H9 (cell line): ENCODE measurements around the gene SELL. TPM values are rescaled to one million over a fixed set of nuclear protein-coding genes. Genes with fewer than 3 reads are reported as not detected.

Experiments used
- DNase-seq: peaks from one replicate; pipeline ENCODE4 v3.0.0-alpha.2; 2017
- H2AFZ ChIP-seq: one replicate; pipeline ENCODE4 v1.6.1; 2013; ENCODE audit warnings: mild to moderate bottlenecking, low read length, control low read depth, moderate library complexity
- H2AK5ac ChIP-seq: 2 replicates; pipeline ENCODE4 v1.6.1; 2013; ENCODE audit warnings: low read length, control low read depth, mixed read lengths; ENCODE audit not compliant: insufficient read length
- H2BK120ac ChIP-seq: one replicate; pipeline ENCODE4 v1.6.1; 2013; ENCODE audit warnings: low read depth, mild to moderate bottlenecking, low read length, control low read depth, inconsistent platforms; ENCODE audit not compliant: poor library complexity, severe bottlenecking
- H2BK12ac ChIP-seq: 2 replicates; pipeline ENCODE4 v1.6.1; 2013; ENCODE audit warnings: low read length, control low read depth, mixed read lengths, low read depth; ENCODE audit not compliant: insufficient read length
- H2BK15ac ChIP-seq: 2 replicates; pipeline ENCODE4 v1.6.1; 2013; ENCODE audit warnings: low read depth, low read length, control low read depth
- H2BK20ac ChIP-seq: one replicate; pipeline ENCODE4 v1.6.1; 2013; ENCODE audit warnings: low read depth, mild to moderate bottlenecking, low read length, control low read depth, inconsistent platforms; ENCODE audit not compliant: poor library complexity, severe bottlenecking
- H2BK5ac ChIP-seq: 2 replicates; pipeline ENCODE4 v1.6.1; 2013; ENCODE audit warnings: low read length, control low read depth, mixed read lengths; ENCODE audit not compliant: insufficient read length
- H3K14ac ChIP-seq: 2 replicates; pipeline ENCODE4 v1.6.1; 2013; ENCODE audit warnings: low read length, control low read depth; ENCODE audit not compliant: insufficient read depth
- H3K18ac ChIP-seq: 2 replicates; pipeline ENCODE4 v1.6.1; 2013; ENCODE audit warnings: low read depth, mild to moderate bottlenecking, mixed read lengths, low read length, control low read depth; ENCODE audit not compliant: insufficient read length
- H3K23ac ChIP-seq: 2 replicates; pipeline ENCODE4 v1.6.1; 2013; ENCODE audit warnings: low read length, control low read depth, mixed read lengths, low read depth; ENCODE audit not compliant: insufficient read length
- H3K23me2 ChIP-seq: 2 replicates; pipeline ENCODE4 v1.6.1; 2013; ENCODE audit warnings: low read depth, mild to moderate bottlenecking, mixed read lengths, low read length, control low read depth; ENCODE audit not compliant: insufficient read length, poor library complexity, severe bottlenecking
- H3K27ac ChIP-seq: 2 replicates; pipeline ENCODE4 v1.5.1; 2013; ENCODE audit warnings: low read length, control low read depth, mixed read lengths, low read depth; ENCODE audit not compliant: insufficient read length
- H3K27me3 ChIP-seq: 2 replicates; pipeline ENCODE4 v1.6.1; 2013; ENCODE audit warnings: low read length, control low read depth, inconsistent platforms; ENCODE audit not compliant: insufficient read depth
- H3K4ac ChIP-seq: 2 replicates; pipeline ENCODE4 v1.6.1; 2013; ENCODE audit warnings: low read depth, mild to moderate bottlenecking, control low read depth, inconsistent platforms, low read length, moderate library complexity
- H3K4me1 ChIP-seq: 2 replicates; pipeline ENCODE4 v1.6.1; 2013; ENCODE audit warnings: low read length, control low read depth, inconsistent platforms; ENCODE audit not compliant: insufficient read depth
- H3K4me2 ChIP-seq: 2 replicates; pipeline ENCODE4 v1.6.1; 2013; ENCODE audit warnings: low read length, control low read depth, mixed read lengths; ENCODE audit not compliant: insufficient read length, insufficient read depth
- H3K56ac ChIP-seq: 2 replicates; pipeline ENCODE4 v1.6.1; 2013; ENCODE audit warnings: low read depth, mild to moderate bottlenecking, mixed read lengths, low read length, control low read depth; ENCODE audit not compliant: insufficient read length
- H3K79me1 ChIP-seq: 2 replicates; pipeline ENCODE4 v1.6.1; 2013; ENCODE audit warnings: low read depth, mild to moderate bottlenecking, moderate library complexity, low read length, control low read depth, inconsistent platforms; ENCODE audit not compliant: insufficient read depth, poor library complexity, severe bottlenecking
- H3K79me2 ChIP-seq: 2 replicates; pipeline ENCODE4 v1.6.1; 2013; ENCODE audit warnings: low read length, control low read depth, inconsistent platforms; ENCODE audit not compliant: insufficient read depth
- H3K9ac ChIP-seq: 2 replicates; pipeline ENCODE4 v1.6.1; 2013; ENCODE audit warnings: low read length, control low read depth, mixed read lengths; ENCODE audit not compliant: insufficient read length; ENCODE audit errors: extremely low read depth
- H3K9me3 ChIP-seq: one replicate; pipeline ENCODE4 v1.6.1; 2013; ENCODE audit warnings: low read depth, low read length, inconsistent platforms; ENCODE audit not compliant: control insufficient read depth
- H3T11ph ChIP-seq: one replicate; pipeline ENCODE4 v1.6.1; 2013; ENCODE audit warnings: mild to moderate bottlenecking, low read length, control low read depth, inconsistent platforms
- H4K20me1 ChIP-seq: one replicate; pipeline ENCODE4 v1.6.1; 2013; ENCODE audit not compliant: control insufficient read depth, insufficient read length, insufficient read depth
- H4K5ac ChIP-seq: 2 replicates; pipeline ENCODE4 v1.6.1; 2013; ENCODE audit warnings: low read depth, mild to moderate bottlenecking, mixed read lengths, low read length, control low read depth; ENCODE audit not compliant: insufficient read length
- H4K8ac ChIP-seq: replicated peaks from 2 replicates; pipeline ENCODE4 v1.6.1; 2013; ENCODE audit warnings: low read length, control low read depth, mixed read lengths, low read depth; ENCODE audit not compliant: insufficient read length
- H4K91ac ChIP-seq: 2 replicates; pipeline ENCODE4 v1.6.1; 2013; ENCODE audit warnings: low read depth, mild to moderate bottlenecking, moderate library complexity, mixed read lengths, low read length, control low read depth; ENCODE audit not compliant: insufficient read length
- H3K27ac Mint-ChIP-seq, 3 experiments: 2 replicates in 2 of 3; 3 replicates in 1 of 3; pipeline ENCODE4 v1.8.0; 2020 to 2021; ENCODE audit warnings: mixed read lengths in 3 of 3, mild to moderate bottlenecking in 1 of 3, moderate library complexity in 1 of 3
- H3K27me3 Mint-ChIP-seq: 2 replicates; pipeline ENCODE4 v1.8.0; 2021; ENCODE audit warnings: low read depth, mild to moderate bottlenecking, moderate library complexity, mixed read lengths
- H3K36me3 Mint-ChIP-seq, 3 experiments: 2 replicates in 2 of 3; 3 replicates in 1 of 3; pipeline ENCODE4 v1.8.0; 2020 to 2021; ENCODE audit warnings: low read depth in 3 of 3, mixed read lengths in 3 of 3; ENCODE audit not compliant: insufficient read depth in 1 of 3
- H3K4me1 Mint-ChIP-seq, 2 experiments: 2 replicates each; pipeline ENCODE4 v1.8.0; 2020; ENCODE audit warnings: mixed read lengths in 2 of 2
- H3K4me3 Mint-ChIP-seq, 2 experiments: 2 replicates in 1 of 2; 3 replicates in 1 of 2; pipeline ENCODE4 v1.8.0; 2020 to 2021; ENCODE audit warnings: mild to moderate bottlenecking in 2 of 2, mixed read lengths in 2 of 2, moderate library complexity in 1 of 2
- H3K9me3 Mint-ChIP-seq, 2 experiments: 2 replicates in 1 of 2; 3 replicates in 1 of 2; pipeline ENCODE4 v1.8.0; 2020; ENCODE audit warnings: mild to moderate bottlenecking in 2 of 2, mixed read lengths in 2 of 2, moderate library complexity in 1 of 2
- WGBS: extraction: QIAGEN DNeasy Blood & Tissue Kit; methylation state at CpG from one replicate; pipeline ENCODE4 v1.1.7; 2013; ENCODE audit warnings: missing lambda C conversion rate, low lambda C conversion rate, mixed read lengths; ENCODE audit not compliant: insufficient read length; ENCODE audit errors: extremely low coverage; 5-methylcytosine and 5-hydroxymethylcytosine counted together
- total RNA-seq: library from RNA; stranded (reverse); gene quantifications from 2 replicates; pipeline ENCODE4 v1.2.1, GENCODE V29; 2021
- TF ChIP-seq, protein P1 (sequence below): fragments of 200-600 bp; sonication (generic); conservative IDR thresholded peaks from 3 replicates; pipeline ENCODE4 v1.8.0; 2021; ENCODE audit warnings: antibody characterized with exemption, mild to moderate bottlenecking

SELL gene
- total RNA-seq, 1 experiment from 2014 or later = not detected

DNA sequence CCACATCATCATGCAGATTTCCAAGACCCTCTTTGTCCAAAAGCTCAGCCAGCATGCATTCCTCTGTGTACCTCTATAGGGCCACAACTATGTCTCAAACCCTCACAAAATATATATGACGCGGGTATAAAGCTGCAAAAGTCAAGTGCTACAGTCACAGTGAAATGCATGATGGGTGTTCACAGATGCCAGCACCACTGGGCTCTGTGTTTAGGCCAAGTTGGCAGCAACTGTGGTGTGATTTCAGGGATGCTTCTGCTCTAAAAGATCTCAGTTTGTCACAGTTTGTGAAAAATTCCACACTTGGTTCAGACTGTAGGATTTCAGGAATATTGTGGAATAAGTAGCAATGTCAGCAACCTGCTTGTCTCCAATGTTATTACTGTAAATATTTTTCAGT, 57.5 kb downstream of the SELL start:
- H3K9ac ChIP-seq = no peak overlapping the region
- H4K91ac ChIP-seq = no peak overlapping the region
- no peak overlapping the region for H2BK20ac ChIP-seq
- Mint-ChIP-seq H3K4me3 (no peak overlapping the region), H3K4me1 (peaks cover 4 to 7% of the 10 kb centered on the region in 2 experiments), H3K27me3 (peaks cover 19% of the 10 kb centered on the region), H3K36me3 (no peaks in the 10 kb centered on the region), H3K27ac (no peak overlapping the region), H3K9me3 (no peaks in the 10 kb centered on the region)
- no peak overlapping the region for H3K23ac ChIP-seq
- H3K4me2 ChIP-seq = no peak overlapping the region
- H3K27ac ChIP-seq = no peak overlapping the region
- no peak overlapping the region for H3K14ac ChIP-seq
- H2BK120ac ChIP-seq = no peak overlapping the region
- H2AK5ac ChIP-seq = no peak overlapping the region
- no peaks in the 10 kb centered on the region for H3K79me1 ChIP-seq
- no peak overlapping the region for H2AFZ ChIP-seq
- no peaks in the 10 kb centered on the region for H3K79me2 ChIP-seq
- WGBS = no CpG with 5 or more reads among the region's 2 CpGs
- no peaks in the 10 kb centered on the region for H3K23me2 ChIP-seq
- no peak overlapping the region for H2BK5ac ChIP-seq
- H2BK12ac ChIP-seq = no peak overlapping the region
- no peaks in the 10 kb centered on the region for H3K9me3 ChIP-seq
- H3K18ac ChIP-seq = no peak overlapping the region
- H3K4me1 ChIP-seq = no peaks in the 10 kb centered on the region; the same call in 1 of the 2 replicates
- DNase-seq = no peak
- no peaks in the 10 kb centered on the region for H4K20me1 ChIP-seq
- no peak overlapping the region for H3K56ac ChIP-seq
- no peaks in the 10 kb centered on the region for H3K27me3 ChIP-seq
- no peak overlapping the region for H3T11ph ChIP-seq
- H4K5ac ChIP-seq = no peak overlapping the region
- TF ChIP-seq, protein P1, sequence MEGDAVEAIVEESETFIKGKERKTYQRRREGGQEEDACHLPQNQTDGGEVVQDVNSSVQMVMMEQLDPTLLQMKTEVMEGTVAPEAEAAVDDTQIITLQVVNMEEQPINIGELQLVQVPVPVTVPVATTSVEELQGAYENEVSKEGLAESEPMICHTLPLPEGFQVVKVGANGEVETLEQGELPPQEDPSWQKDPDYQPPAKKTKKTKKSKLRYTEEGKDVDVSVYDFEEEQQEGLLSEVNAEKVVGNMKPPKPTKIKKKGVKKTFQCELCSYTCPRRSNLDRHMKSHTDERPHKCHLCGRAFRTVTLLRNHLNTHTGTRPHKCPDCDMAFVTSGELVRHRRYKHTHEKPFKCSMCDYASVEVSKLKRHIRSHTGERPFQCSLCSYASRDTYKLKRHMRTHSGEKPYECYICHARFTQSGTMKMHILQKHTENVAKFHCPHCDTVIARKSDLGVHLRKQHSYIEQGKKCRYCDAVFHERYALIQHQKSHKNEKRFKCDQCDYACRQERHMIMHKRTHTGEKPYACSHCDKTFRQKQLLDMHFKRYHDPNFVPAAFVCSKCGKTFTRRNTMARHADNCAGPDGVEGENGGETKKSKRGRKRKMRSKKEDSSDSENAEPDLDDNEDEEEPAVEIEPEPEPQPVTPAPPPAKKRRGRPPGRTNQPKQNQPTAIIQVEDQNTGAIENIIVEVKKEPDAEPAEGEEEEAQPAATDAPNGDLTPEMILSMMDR = no peak
- no peak overlapping the region for H2BK15ac ChIP-seq
- no peak overlapping the region for H3K4ac ChIP-seq
- H4K8ac ChIP-seq = no peak overlapping the region
